IMR-90 (cell line): ENCODE data around the gene ZSCAN23. TPM values are rescaled to one million over a fixed set of nuclear protein-coding genes. Genes with fewer than 3 reads are reported as not detected.

Experiments
- ATAC-seq: fragments of 200-7000 bp; cut with Tn5 transposase; 2 replicates; pipeline ENCODE4 v1.9.1; 2020; ENCODE audit warnings: low read depth, mild to moderate bottlenecking, moderate library complexity
- BruUV-seq: library from RNA; stranded (reverse); fragments of 400-500 nt; replicated peaks from 2 replicates; lab custom pipeline; 2021; lab: Mats Ljungman, UMichigan
- CTCF ChIA-PET: fragments of 300-600 bp; formaldehyde crosslinking; extraction: SDS; loops from one replicate; lab custom pipeline; 2021; ENCODE audit warnings: antibody characterized with exemption; lab: Yijun Ruan, JAX
- POLR2A ChIA-PET: fragments of 300-600 bp; sonication (Branson Sonifier 250); formaldehyde crosslinking; loops from one replicate; lab custom pipeline; 2022; ENCODE audit warnings: antibody characterized with exemption; ENCODE audit not compliant: unreplicated experiment; lab: Charles Lee
- DNase-seq: peaks from one replicate; pipeline ENCODE4 v3.0.0; 2013
- H2AFZ ChIP-seq: replicated peaks from 2 replicates; pipeline ENCODE3; 2013; ENCODE audit warnings: low read length, mild to moderate bottlenecking; ENCODE audit not compliant: poor library complexity
- H2AK5ac ChIP-seq: 2 replicates; pipeline ENCODE4 v1.6.1; 2013; ENCODE audit warnings: low read depth, low read length, inconsistent platforms
- H2AK9ac ChIP-seq: replicated peaks from 2 replicates; pipeline ENCODE3; 2013; ENCODE audit warnings: mild to moderate bottlenecking, low read depth, low read length, moderate library complexity; ENCODE audit not compliant: poor library complexity
- H2BK120ac ChIP-seq: 2 replicates; pipeline ENCODE4 v1.6.1; 2013; ENCODE audit warnings: low read depth, low read length, inconsistent platforms
- H2BK15ac ChIP-seq: 3 replicates; pipeline ENCODE4 v1.6.1; 2013; ENCODE audit warnings: low read depth, low read length, inconsistent platforms
- H2BK20ac ChIP-seq: 2 replicates; pipeline ENCODE4 v1.6.1; 2013; ENCODE audit warnings: low read depth, mild to moderate bottlenecking, inconsistent platforms, low read length, moderate library complexity
- H2BK5ac ChIP-seq: 2 replicates; pipeline ENCODE4 v1.6.1; 2013; ENCODE audit warnings: mild to moderate bottlenecking, low read depth, low read length, inconsistent platforms; ENCODE audit not compliant: poor library complexity, severe bottlenecking
- H3K14ac ChIP-seq: replicated peaks from 2 replicates; pipeline ENCODE4 v1.6.1; 2013; ENCODE audit warnings: low read depth, low read length, inconsistent platforms
- H3K18ac ChIP-seq: 2 replicates; pipeline ENCODE4 v1.6.1; 2013; ENCODE audit warnings: low read depth, low read length, control low read depth
- H3K23ac ChIP-seq: 2 replicates; pipeline ENCODE4 v1.6.1; 2013; ENCODE audit warnings: low read depth, low read length, inconsistent platforms
- H3K27ac ChIP-seq: 2 replicates; pipeline ENCODE4 v1.5.1; 2013; ENCODE audit warnings: mild to moderate bottlenecking, control low read depth, low read length; ENCODE audit not compliant: insufficient read depth
- H3K27me3 ChIP-seq: 2 replicates; pipeline ENCODE4 v1.6.1; 2013; ENCODE audit warnings: low read length; ENCODE audit not compliant: control insufficient read depth, insufficient read depth
- H3K36me3 ChIP-seq: 2 replicates; pipeline ENCODE4 v1.6.1; 2013; ENCODE audit warnings: low read length, mixed read lengths; ENCODE audit not compliant: control insufficient read depth, insufficient read depth
- H3K4ac ChIP-seq: 2 replicates; pipeline ENCODE4 v1.6.1; 2013; ENCODE audit warnings: low read depth, low read length, inconsistent platforms
- H3K4me1 ChIP-seq: 2 replicates; pipeline ENCODE4 v1.6.1; 2013; ENCODE audit warnings: low read length, mixed read lengths; ENCODE audit not compliant: control insufficient read depth, insufficient read depth
- H3K4me2 ChIP-seq: 2 replicates; pipeline ENCODE4 v1.6.1; 2013; ENCODE audit warnings: low read depth, mild to moderate bottlenecking, control low read depth, low read length, moderate library complexity
- H3K4me3 ChIP-seq: 2 replicates; pipeline ENCODE4 v1.5.1; 2013; ENCODE audit warnings: low read depth, mild to moderate bottlenecking, control low read depth, low read length, moderate library complexity; ENCODE audit not compliant: insufficient read depth
- H3K56ac ChIP-seq: 2 replicates; pipeline ENCODE4 v1.6.1; 2013; ENCODE audit warnings: low read length, inconsistent platforms; ENCODE audit not compliant: insufficient read depth; ENCODE audit errors: extremely low read depth
- H3K79me1 ChIP-seq, 2 experiments: 2 replicates each; pipeline ENCODE4 v1.6.1; 2013; ENCODE audit warnings: low read length in 2 of 2, inconsistent platforms in 1 of 2, low read depth in 1 of 2
- H3K9ac ChIP-seq: 2 replicates; pipeline ENCODE4 v1.6.1; 2013; ENCODE audit warnings: low read depth, low read length, control low read depth
- H3K9me1 ChIP-seq: 2 replicates; pipeline ENCODE4 v1.6.1; 2013; ENCODE audit warnings: low read length, inconsistent platforms; ENCODE audit not compliant: insufficient read depth
- H3K9me3 ChIP-seq: 2 replicates; pipeline ENCODE4 v1.6.1; 2013; ENCODE audit warnings: low read length; ENCODE audit not compliant: control insufficient read depth, insufficient read depth
- H4K20me1 ChIP-seq: 2 replicates; pipeline ENCODE4 v1.6.1; 2013; ENCODE audit warnings: low read length, inconsistent platforms; ENCODE audit not compliant: insufficient read depth
- H4K5ac ChIP-seq: 2 replicates; pipeline ENCODE4 v1.6.1; 2013; ENCODE audit warnings: mild to moderate bottlenecking, low read depth, low read length, control low read depth
- H4K8ac ChIP-seq, 2 experiments: 2 replicates each; pipeline ENCODE4 v1.6.1; 2013; ENCODE audit warnings: low read depth in 2 of 2, low read length in 2 of 2, control low read depth in 1 of 2, inconsistent platforms in 1 of 2
- H4K91ac ChIP-seq: 2 replicates; pipeline ENCODE4 v1.6.1; 2013; ENCODE audit warnings: low read depth, low read length, inconsistent platforms; ENCODE audit not compliant: insufficient read depth
- CEBPB ChIP-seq: IDR thresholded peaks from 2 replicates; pipeline ENCODE4 v1.6.1; 2012; ENCODE audit warnings: low read depth, low read length, improper control_type of control experiment
- CHD1 ChIP-seq: IDR thresholded peaks from 2 replicates; pipeline ENCODE4 v1.6.1; 2012; ENCODE audit warnings: low read depth, low read length, improper control_type of control experiment
- FOS ChIP-seq: fragments of 150-350 bp; IDR thresholded peaks from 2 replicates; pipeline ENCODE4 v1.6.1; 2016; ENCODE audit warnings: low read depth, low read length
- MAFK ChIP-seq: IDR thresholded peaks from 2 replicates; pipeline ENCODE4 v1.6.1; 2012; ENCODE audit warnings: low read depth, low read length, improper control_type of control experiment
- MAZ ChIP-seq: IDR thresholded peaks from 2 replicates; pipeline ENCODE4 v1.6.1; 2012; ENCODE audit warnings: low read depth, mild to moderate bottlenecking, low read length, improper control_type of control experiment, moderate library complexity, borderline replicate concordance
- MXI1 ChIP-seq: IDR thresholded peaks from 2 replicates; pipeline ENCODE4 v1.6.1; 2012; ENCODE audit warnings: low read depth, mild to moderate bottlenecking, low read length, moderate library complexity, borderline replicate concordance
- NFE2L2 ChIP-seq: fragments of 150-350 bp; IDR thresholded peaks from 2 replicates; pipeline ENCODE4 v1.6.1; 2016; ENCODE audit warnings: low read depth, mild to moderate bottlenecking, low read length
- POLR2A ChIP-seq: IDR thresholded peaks from 2 replicates; pipeline ENCODE4 v1.6.1; 2012; ENCODE audit warnings: mild to moderate bottlenecking, low read depth, low read length
- RAD21 ChIP-seq: IDR thresholded peaks from 2 replicates; pipeline ENCODE4 v1.6.1; 2012; ENCODE audit warnings: low read length, improper control_type of control experiment
- RFX5 ChIP-seq: IDR thresholded peaks from 2 replicates; pipeline ENCODE4 v1.8.0; 2012; ENCODE audit warnings: low read depth, mild to moderate bottlenecking, low read length, moderate library complexity
- SMC3 ChIP-seq: fragments of 150-350 bp; IDR thresholded peaks from 2 replicates; pipeline ENCODE4 v1.6.1; 2016; ENCODE audit warnings: low read depth, mild to moderate bottlenecking, antibody characterized with exemption, low read length, moderate library complexity
- WGBS, 2 experiments: methylation state at CpG; one replicate each; pipeline versions ENCODE4 v1.1.5 to v1.1.7; 2013; ENCODE audit warnings: missing lambda C conversion rate in 2 of 2; ENCODE audit not compliant: insufficient read length in 1 of 2; ENCODE audit errors: extremely low coverage in 2 of 2; 5-methylcytosine and 5-hydroxymethylcytosine counted together
- dilution Hi-C: fragments of 300-500 bp; cut with HindIII; formaldehyde crosslinking; loops from one replicate; pipeline ENCODE4 v1.14.3; 2018; ENCODE audit warnings: low sequenced_read_pairs; ENCODE audit not compliant: unreplicated experiment
- in situ Hi-C: fragments of 300-500 bp; cut with MboI; formaldehyde crosslinking; loops from 3 replicates; pipeline ENCODE4 v1.14.3; 2019; ENCODE audit warnings: low sequenced_read_pairs, inconsistent platforms, mixed read lengths
- intact Hi-C: fragments of 100-400 bp; cut with micrococcal nuclease; formaldehyde crosslinking; loops from 2 replicates; pipeline ENCODE4 v1.10.0; 2022
- polyA plus RNA-seq, 3 experiments: library from polyadenylated mRNA; depleted of rRNA; stranded (reverse); fragments of >200 nt; gene quantifications; 2 replicates each; pipeline ENCODE4 v1.2.3, GENCODE V29; 2012; ENCODE audit warnings: low replicate concordance in 1 of 3
- total RNA-seq: library from RNA; depleted of rRNA; stranded (reverse); fragments of >200 nt; gene quantifications from 2 replicates; pipeline ENCODE4 v1.2.3, GENCODE V29; 2012
- TF ChIP-seq, protein P1 (sequence below): fragments of 150-350 bp; IDR thresholded peaks from 2 replicates; pipeline ENCODE4 v1.6.1; 2017; ENCODE audit warnings: mild to moderate bottlenecking, antibody characterized with exemption, low read length, low read depth
- TF ChIP-seq, protein P2 (sequence below): conservative IDR thresholded peaks from 2 replicates; pipeline ENCODE4 v1.5.1; 2012; ENCODE audit warnings: mild to moderate bottlenecking, low read depth, low read length, improper control_type of control experiment

The ZSCAN23 gene
- total and polyA plus RNA-seq, 2 of the 4 experiments (the other 2 are of a cell fraction): 1.7 to 8.4 TPM

DNA sequence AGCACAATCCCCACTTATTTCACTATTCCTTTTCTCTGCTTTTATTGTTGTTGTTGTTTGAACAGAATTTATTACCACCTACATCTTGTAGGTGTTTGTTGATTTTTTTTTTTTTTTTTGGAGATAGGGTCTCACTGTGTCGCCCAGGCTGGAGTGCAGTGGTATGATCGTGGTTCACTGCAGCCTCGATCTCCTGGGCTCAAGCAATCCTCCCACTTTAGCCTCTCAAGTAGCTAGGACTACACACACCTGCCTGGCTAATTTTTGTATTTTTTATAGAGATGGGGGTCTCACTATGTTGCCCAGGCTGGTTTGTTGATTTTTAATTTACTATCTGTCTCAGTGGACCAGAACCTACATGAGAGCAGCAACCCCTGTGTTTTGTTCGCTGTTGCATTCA lies 47.4 kb downstream of the ZSCAN23 start:
- Histone ChIP-seq H4K91ac (no peak overlapping the region), H3K9me3 (no peaks in the 10 kb centered on the region), H3K4me1 (peaks cover 6% of the 10 kb centered on the region; the same call in 1 of the 2 replicates), H3K27ac (no peak overlapping the region), H2AK5ac (no peak overlapping the region), H3K4ac (no peak overlapping the region), H2BK5ac (no peak overlapping the region), H3K36me3 (peaks cover 28% of the 10 kb centered on the region), H3K56ac (no peak overlapping the region), H3K23ac (no peak overlapping the region), H2BK120ac (no peak overlapping the region), H4K20me1 (no peaks in the 10 kb centered on the region; the same call in 1 of the 2 replicates), H3K27me3 (no peaks in the 10 kb centered on the region), H4K8ac (no peak overlapping the region), H2BK20ac (no peak overlapping the region), H2BK15ac (no peak overlapping the region), H3K4me3 (no peak overlapping the region), H3K79me1 (peaks cover 29 to 47% of the 10 kb centered on the region in 2 experiments), H3K4me2 (no peak overlapping the region), H3K18ac (no peak overlapping the region), H3K14ac (no peak overlapping the region), H4K5ac (no peak overlapping the region), H2AFZ (no peak overlapping the region), H3K9ac (no peak overlapping the region), H3K9me1 (no peaks in the 10 kb centered on the region; the same call in 1 of the 2 replicates), H2AK9ac (no peak overlapping the region)
- BruUV-seq: no TSS peak
- ChIA-PET CTCF (no interaction called here), POLR2A (no interaction called here)
- in situ Hi-C loops (no loop called here), intact Hi-C loops (loop anchor here (5.0 kb wide), 1 partner anchor 259 kb away; no protein-coding TSS in a partner anchor), dilution Hi-C loops (no loop called here)
- no CpG with 5 or more reads among the region's 4 CpGs for WGBS, 2 experiments
- no peak for DNase-seq
- TF ChIP-seq, protein P1, sequence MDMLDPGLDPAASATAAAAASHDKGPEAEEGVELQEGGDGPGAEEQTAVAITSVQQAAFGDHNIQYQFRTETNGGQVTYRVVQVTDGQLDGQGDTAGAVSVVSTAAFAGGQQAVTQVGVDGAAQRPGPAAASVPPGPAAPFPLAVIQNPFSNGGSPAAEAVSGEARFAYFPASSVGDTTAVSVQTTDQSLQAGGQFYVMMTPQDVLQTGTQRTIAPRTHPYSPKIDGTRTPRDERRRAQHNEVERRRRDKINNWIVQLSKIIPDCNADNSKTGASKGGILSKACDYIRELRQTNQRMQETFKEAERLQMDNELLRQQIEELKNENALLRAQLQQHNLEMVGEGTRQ: no peak
- TF ChIP-seq RAD21: no peak
- TF ChIP-seq MAFK: no peak
- no peak for TF ChIP-seq NFE2L2
- no peak for TF ChIP-seq CHD1
- TF ChIP-seq FOS: no peak
- TF ChIP-seq SMC3: no peak
- no peak for TF ChIP-seq POLR2A
- TF ChIP-seq MXI1: no peak
- no peak for TF ChIP-seq CEBPB
- no peak for TF ChIP-seq RFX5
- no peak for TF ChIP-seq MAZ
- TF ChIP-seq, protein P2, sequence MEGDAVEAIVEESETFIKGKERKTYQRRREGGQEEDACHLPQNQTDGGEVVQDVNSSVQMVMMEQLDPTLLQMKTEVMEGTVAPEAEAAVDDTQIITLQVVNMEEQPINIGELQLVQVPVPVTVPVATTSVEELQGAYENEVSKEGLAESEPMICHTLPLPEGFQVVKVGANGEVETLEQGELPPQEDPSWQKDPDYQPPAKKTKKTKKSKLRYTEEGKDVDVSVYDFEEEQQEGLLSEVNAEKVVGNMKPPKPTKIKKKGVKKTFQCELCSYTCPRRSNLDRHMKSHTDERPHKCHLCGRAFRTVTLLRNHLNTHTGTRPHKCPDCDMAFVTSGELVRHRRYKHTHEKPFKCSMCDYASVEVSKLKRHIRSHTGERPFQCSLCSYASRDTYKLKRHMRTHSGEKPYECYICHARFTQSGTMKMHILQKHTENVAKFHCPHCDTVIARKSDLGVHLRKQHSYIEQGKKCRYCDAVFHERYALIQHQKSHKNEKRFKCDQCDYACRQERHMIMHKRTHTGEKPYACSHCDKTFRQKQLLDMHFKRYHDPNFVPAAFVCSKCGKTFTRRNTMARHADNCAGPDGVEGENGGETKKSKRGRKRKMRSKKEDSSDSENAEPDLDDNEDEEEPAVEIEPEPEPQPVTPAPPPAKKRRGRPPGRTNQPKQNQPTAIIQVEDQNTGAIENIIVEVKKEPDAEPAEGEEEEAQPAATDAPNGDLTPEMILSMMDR: no peak
- no peak for ATAC-seq
